GM19455 (cell line): ENCODE data around the gene WNT2B.

Experiments
- ATAC-seq: cut with Tn5 transposase; IDR thresholded peaks from one replicate; pipeline ENCODE4 v1.9.1; 2021; ENCODE audit not compliant: unreplicated experiment

WNT2B gene

GRCh38 chr1:112504661-112505399, 3.9 kb upstream of the WNT2B start:
- ATAC-seq = no peak

GRCh38 chr1:112505400-112505785, 3.4 kb upstream of the WNT2B start:
- no peak for ATAC-seq

DNA sequence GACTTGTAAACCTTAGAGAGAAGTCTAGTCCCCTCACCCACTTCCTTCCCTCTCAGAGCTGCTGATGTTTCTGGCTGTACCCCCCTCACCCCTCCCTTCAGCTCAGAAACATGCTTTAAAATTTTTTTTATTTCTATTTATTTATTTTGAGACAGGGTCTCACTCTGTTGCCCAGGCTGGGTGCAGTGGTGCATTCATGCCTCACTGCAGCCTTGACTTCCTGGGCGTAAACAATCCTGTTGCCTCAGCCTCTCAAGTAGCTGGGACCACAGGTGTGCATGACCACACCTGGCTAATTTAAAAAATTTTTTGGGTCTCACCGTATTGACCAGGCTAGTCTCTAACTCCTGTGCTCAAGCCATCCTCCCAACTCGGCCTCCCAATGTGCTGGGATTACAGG, 2.9 kb upstream of the WNT2B start:
- no peak for ATAC-seq

- no peak for ATAC-seq
These were observed 2.5 kb upstream of the WNT2B start for GRCh38 chr1:112506306-112506705.

GRCh38 chr1:112506731-112507130, 2.0 kb upstream of the WNT2B start:
- no peak for ATAC-seq

DNA sequence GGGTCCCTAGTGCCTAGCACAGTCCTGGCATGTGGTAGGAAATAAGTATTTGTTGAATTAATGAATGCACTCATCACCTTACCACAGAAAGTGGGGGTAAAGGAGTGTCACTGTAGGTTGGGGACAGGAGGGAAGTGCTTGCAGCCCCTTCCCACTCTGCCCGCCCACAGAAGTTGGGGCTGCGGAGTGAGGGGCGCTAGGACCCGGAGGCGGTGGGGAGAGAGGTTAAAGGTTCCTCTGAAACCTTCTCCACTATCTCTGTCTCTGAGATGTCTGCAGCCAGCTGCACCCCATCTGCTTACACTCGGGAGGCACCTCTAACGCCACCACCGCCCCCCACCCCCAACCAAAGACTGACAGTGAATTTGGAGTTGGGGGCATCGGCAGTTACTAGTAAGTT, 1.4 kb upstream of the WNT2B start:
- ATAC-seq = no peak

DNA sequence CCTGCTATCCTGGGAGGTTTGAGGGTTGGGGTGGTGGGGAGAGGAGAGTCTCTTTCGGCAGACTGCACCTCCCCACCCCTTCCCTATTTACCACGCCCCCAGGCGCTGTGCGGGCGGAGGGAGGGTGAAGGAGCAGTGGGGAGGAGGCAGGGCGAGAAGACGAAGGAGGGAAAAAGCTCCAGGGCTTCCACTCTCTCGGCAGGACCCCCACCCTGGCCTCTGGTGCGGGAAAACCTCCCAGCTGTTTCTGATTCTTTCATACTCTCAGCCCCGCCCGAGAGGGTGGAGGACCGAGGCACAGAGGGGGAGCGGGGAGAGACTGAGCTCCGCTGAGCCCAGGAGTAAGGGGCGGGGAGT, 866 bp upstream of the WNT2B start:
- no peak for ATAC-seq

DNA sequence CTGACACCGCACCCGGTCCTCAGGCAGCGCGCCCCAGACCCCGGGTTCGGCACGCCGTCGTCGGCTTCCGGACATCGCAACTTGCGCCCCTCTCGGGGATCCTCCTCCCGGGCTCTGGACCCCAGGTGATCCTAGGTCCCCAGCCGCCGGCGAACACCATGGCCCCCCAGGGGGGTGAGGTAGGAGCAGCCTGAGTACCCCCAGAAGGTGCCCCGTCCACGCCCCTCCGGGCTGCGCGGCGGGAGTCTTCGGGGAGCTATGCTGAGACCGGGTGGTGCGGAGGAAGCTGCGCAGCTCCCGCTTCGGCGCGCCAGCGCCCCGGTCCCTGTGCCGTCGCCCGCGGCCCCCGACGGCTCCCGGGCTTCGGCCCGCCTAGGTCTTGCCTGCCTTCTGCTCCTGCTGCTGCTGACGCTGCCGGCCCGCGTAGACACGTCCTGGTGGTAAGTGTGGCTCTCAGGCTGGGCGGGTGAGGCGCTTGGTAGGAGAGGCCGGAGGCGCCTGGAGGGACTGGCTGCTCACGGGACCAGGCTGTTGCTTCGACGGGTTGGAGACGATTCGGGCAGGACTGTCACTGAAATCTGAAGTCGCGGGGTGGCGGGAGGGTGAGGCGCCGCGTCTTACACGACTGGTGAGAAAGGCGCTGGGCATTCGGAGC, 367 bp downstream of the WNT2B start:
- no peak for ATAC-seq

- no peak for ATAC-seq
These were observed 954 bp downstream of the WNT2B start for GRCh38 chr1:112509660-112510178.

DNA sequence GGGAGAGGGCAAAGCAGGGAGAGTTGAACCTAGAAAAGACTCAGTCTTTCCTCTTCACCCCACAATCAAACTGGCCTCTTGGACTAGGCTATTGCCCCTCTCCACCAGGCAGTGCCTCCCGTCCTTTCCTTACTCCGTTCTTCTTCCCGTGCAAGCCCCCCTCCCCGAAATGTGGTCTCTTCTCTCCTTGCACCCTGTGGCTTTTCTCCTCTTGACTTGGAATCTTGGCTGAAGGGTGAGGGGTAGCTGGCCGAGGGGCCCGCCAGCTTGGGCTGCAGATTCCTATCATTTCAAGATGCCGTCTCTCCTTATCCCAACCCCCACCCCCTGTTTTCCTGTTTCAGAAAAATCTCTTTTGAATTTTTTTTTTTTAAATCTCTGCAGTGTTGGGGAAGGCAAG, 1.6 kb downstream of the WNT2B start:
- no peak for ATAC-seq

DNA sequence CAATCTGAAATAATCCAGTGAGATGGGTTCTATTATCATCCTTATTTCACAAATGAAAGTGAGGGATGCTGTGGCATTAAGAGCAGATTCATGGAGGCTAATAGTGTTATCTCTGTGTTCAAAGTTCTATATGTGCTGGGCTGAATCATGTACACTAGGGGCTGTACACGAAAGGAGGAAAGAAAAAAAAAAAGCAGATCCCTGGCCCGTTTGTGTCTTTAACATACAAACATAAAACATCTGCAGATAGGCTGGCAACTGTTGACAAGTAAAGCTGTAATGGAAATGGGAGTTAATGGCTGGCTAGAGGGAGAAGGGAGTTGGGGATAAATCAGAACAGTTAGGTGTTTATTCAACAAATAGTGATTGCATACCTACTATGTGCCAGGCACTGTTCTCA, 3.1 kb downstream of the WNT2B start:
- ATAC-seq = no peak

GRCh38 chr1:112513112-112513870, 4.5 kb downstream of the WNT2B start:
- no peak for ATAC-seq

- ATAC-seq = no peak
These were observed 6.1 kb downstream of the WNT2B start for GRCh38 chr1:112514901-112515300.

- ATAC-seq = no peak
These were observed 6.7 kb downstream of the WNT2B start for GRCh38 chr1:112515311-112516009.

DNA sequence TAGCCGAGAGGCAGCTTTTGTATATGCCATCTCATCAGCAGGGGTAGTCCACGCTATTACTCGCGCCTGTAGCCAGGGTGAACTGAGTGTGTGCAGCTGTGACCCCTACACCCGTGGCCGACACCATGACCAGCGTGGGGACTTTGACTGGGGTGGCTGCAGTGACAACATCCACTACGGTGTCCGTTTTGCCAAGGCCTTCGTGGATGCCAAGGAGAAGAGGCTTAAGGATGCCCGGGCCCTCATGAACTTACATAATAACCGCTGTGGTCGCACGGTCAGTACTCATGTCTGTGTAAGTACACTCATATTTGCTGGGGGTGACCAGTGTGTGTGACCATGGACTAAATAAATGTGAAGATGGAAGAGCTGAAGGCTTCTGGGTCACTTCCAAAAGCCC, 7.4 kb downstream of the WNT2B start:
- no peak for ATAC-seq

DNA sequence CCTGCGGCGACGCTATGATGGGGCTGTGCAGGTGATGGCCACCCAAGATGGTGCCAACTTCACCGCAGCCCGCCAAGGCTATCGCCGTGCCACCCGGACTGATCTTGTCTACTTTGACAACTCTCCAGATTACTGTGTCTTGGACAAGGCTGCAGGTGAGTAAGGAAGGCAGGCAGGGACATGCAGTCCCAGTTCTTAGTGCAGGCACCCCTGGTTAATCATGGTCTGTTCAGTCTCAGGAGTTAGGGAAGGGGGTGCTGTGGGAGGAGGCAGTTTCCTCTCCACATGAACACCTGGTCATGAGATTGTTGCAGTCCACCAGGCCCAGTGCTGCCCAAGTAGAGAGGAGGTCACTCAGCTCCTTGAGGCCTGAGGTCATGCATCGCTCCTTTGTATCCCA, 8.5 kb downstream of the WNT2B start:
- ATAC-seq = no peak

DNA sequence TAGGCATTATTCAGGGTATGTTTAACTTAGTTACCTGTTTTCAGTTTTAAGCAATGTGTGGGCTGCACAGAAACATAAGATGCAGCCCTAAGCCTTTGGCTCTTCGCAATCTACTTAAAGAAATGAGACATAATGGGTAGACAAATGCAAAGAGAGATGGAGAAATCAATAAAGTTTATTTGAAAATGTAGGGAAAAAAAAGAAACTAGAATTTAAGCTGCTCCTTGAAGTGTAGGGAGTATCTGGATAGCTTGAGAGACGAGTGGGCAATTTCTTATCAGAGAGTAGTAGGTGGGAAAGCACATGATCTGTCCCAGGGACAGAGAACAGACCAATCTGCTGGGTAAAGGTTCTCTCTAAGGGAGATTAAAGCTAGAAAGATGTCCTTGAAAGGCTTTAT, 8.9 kb downstream of the WNT2B start:
- ATAC-seq = no peak

- ATAC-seq = no peak
These were observed 9.4 kb downstream of the WNT2B start for GRCh38 chr1:112518186-112518585.

DNA sequence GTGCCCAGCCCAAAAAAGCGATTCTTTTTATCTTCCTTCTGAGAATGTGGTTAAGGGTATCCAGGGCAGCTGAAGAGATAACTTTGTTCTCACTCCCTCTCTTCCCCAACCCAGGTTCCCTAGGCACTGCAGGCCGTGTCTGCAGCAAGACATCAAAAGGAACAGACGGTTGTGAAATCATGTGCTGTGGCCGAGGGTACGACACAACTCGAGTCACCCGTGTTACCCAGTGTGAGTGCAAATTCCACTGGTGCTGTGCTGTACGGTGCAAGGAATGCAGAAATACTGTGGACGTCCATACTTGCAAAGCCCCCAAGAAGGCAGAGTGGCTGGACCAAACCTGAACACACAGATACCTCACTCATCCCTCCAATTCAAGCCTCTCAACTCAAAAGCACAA, 11.4 kb downstream of the WNT2B start:
- ATAC-seq = no peak

DNA sequence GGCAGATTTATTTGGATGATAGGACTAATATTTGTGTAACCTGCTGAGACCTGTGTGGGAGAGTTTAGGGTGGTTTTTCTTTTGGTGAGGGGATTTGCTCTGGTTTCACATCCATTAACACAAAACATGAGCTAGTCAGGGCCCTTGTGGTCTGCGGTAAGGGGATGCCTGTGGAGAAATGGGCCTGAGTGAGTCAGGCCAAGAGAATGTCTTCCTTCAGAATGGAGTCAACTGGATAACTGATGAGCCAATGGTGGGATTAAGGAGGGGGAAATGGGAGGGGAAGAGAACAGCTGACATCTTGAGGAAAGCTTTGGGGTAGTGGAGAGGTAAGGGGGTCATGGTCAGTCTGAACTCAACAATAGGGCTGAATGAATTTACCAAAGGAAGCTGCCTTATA, 13.9 kb downstream of the WNT2B start:
- no peak for ATAC-seq

GRCh38 chr1:112524251-112524650, 15.5 kb downstream of the WNT2B start:
- ATAC-seq = no peak
